OCI-LY3 (cell line): Measurements from ENCODE around the gene TNRC18.
"Not testable (repeated sequence)": the region's sequence is repeated elsewhere in the genome, so short reads cannot be mapped to it uniquely, and the experiment has no call there.

ENCODE experiments used
- H2AFZ ChIP-seq: fragments of 200-600, 300-600 bp; shearing (Covaris generic); 2 replicates; pipeline ENCODE4 v1.6.0; 2014; ENCODE audit warnings: antibody characterized with exemption, low read depth, low read length
- H3K27ac ChIP-seq: fragments of 200-600, 300-600 bp; sonication (generic); 2 replicates; pipeline ENCODE4 v1.5.1; 2014; ENCODE audit warnings: mild to moderate bottlenecking, low read length, moderate library complexity, mixed read lengths
- H3K27me3 ChIP-seq: fragments of 200-600, 300-600 bp; sonication (generic); 2 replicates; pipeline ENCODE4 v1.6.1; 2014; ENCODE audit warnings: low read depth, low read length, mixed read lengths
- H3K36me3 ChIP-seq: fragments of 200-600, 300-600 bp; sonication (generic); replicated peaks from 2 replicates; pipeline ENCODE3; 2014; ENCODE audit warnings: low read depth, low read length, mixed read lengths
- H3K4me1 ChIP-seq: fragments of 300-600, 200-600 bp; sonication (generic); 2 replicates; pipeline ENCODE4 v1.6.1; 2014; ENCODE audit warnings: low read length, mixed read lengths
- H3K4me2 ChIP-seq: fragments of 200-600, 300-600 bp; sonication (generic); 2 replicates; pipeline ENCODE4 v1.6.1; 2014; ENCODE audit warnings: low read length, mixed read lengths
- H3K4me3 ChIP-seq: fragments of 300-600, 200-600 bp; sonication (generic); 2 replicates; pipeline ENCODE4 v1.5.1; 2014; ENCODE audit warnings: antibody characterized with exemption, mild to moderate bottlenecking, low read length, moderate library complexity
- H3K79me2 ChIP-seq: fragments of 300-600, 200-600 bp; shearing (Covaris generic); 2 replicates; pipeline ENCODE4 v1.6.1; 2014; ENCODE audit warnings: mild to moderate bottlenecking, low read length, mixed read lengths
- H3K9ac ChIP-seq: fragments of 300-600, 200-600 bp; shearing (Covaris generic); 2 replicates; pipeline ENCODE4 v1.6.0; 2014; ENCODE audit warnings: mild to moderate bottlenecking, low read length, moderate library complexity
- H3K9me3 ChIP-seq: fragments of 200-600, 300-600 bp; shearing (Covaris generic); 2 replicates; pipeline ENCODE4 v1.6.1; 2014; ENCODE audit warnings: low read length, mixed read lengths; ENCODE audit not compliant: insufficient read depth
- H4K20me1 ChIP-seq: fragments of 200-600, 300-600 bp; sonication (generic); 2 replicates; pipeline ENCODE4 v1.6.1; 2016; ENCODE audit warnings: low read length, mixed read lengths; ENCODE audit not compliant: insufficient read depth
- CTCF ChIP-seq: fragments of 200-600, 300-600 bp; sonication (generic); IDR thresholded peaks from 2 replicates; pipeline ENCODE4 v1.5.1; 2014; ENCODE audit warnings: antibody characterized with exemption, low read length, low read depth
- EZH2phosphoT487 ChIP-seq: fragments of 200-600 bp; shearing (Covaris generic); IDR thresholded peaks from 2 replicates; pipeline ENCODE4 v1.6.1; 2018; ENCODE audit warnings: antibody characterized with exemption, mixed run types, low read depth

TNRC18 gene

GRCh38 chr7:5274441-5274840 is 149.2 kb downstream of the TNRC18 start:
- H3K9ac ChIP-seq = no peak overlapping the region
- TF ChIP-seq CTCF (no peak), EZH2phosphoT487 (no peak)

GRCh38 chr7:5273831-5274405 is 149.7 kb downstream of the TNRC18 start:
- H3K79me2 ChIP-seq, H4K20me1 ChIP-seq, H2AFZ ChIP-seq, H3K4me1 ChIP-seq, H3K9me3 ChIP-seq, H3K4me3 ChIP-seq, H3K36me3 ChIP-seq, H3K9ac ChIP-seq, H3K27me3 ChIP-seq, H3K4me2 ChIP-seq, H3K27ac ChIP-seq: not testable (repeated sequence)

More at GRCh38 chr7:5274441-5274840, 149.2 kb downstream of the TNRC18 start:
- no peaks in the 10 kb centered on the region for H3K27me3 ChIP-seq
- no peak overlapping the region for H3K4me2 ChIP-seq
- no peaks in the 10 kb centered on the region for H4K20me1 ChIP-seq
- no peaks in the 10 kb centered on the region for H3K36me3 ChIP-seq
- H3K79me2 ChIP-seq = no peaks in the 10 kb centered on the region
- H3K27ac ChIP-seq = no peak overlapping the region
- H2AFZ ChIP-seq = no peak overlapping the region
- no peak overlapping the region for H3K4me3 ChIP-seq
- no peaks in the 10 kb centered on the region for H3K4me1 ChIP-seq
- no peaks in the 10 kb centered on the region for H3K9me3 ChIP-seq

- TF ChIP-seq EZH2phosphoT487 = no peak
- no peak for TF ChIP-seq CTCF
- H2AFZ ChIP-seq = no peak overlapping the region
- H3K9ac ChIP-seq = no peak overlapping the region
- no peak overlapping the region for H3K27ac ChIP-seq
- H3K79me2 ChIP-seq = no peaks in the 10 kb centered on the region
- no peaks in the 10 kb centered on the region for H3K9me3 ChIP-seq
- no peaks in the 10 kb centered on the region for H3K27me3 ChIP-seq
- H3K4me3 ChIP-seq = no peak overlapping the region
- H3K36me3 ChIP-seq = no peaks in the 10 kb centered on the region
- H3K4me2 ChIP-seq = no peak overlapping the region
- H4K20me1 ChIP-seq = no peaks in the 10 kb centered on the region
- H3K4me1 ChIP-seq = no peaks in the 10 kb centered on the region
Measured at GRCh38 chr7:5270788-5271187, 152.8 kb downstream of the TNRC18 start.

- not testable (repeated sequence) for H3K4me3 ChIP-seq, H3K27me3 ChIP-seq, H3K9ac ChIP-seq, H3K79me2 ChIP-seq, H3K4me2 ChIP-seq, H4K20me1 ChIP-seq, H3K4me1 ChIP-seq, H3K9me3 ChIP-seq, H3K36me3 ChIP-seq, H3K27ac ChIP-seq, H2AFZ ChIP-seq
Measured at GRCh38 chr7:5269992-5270657, 153.5 kb downstream of the TNRC18 start.

- H3K9ac ChIP-seq, H3K27me3 ChIP-seq, H3K9me3 ChIP-seq, H2AFZ ChIP-seq, H3K36me3 ChIP-seq, H3K79me2 ChIP-seq, H3K4me1 ChIP-seq, H4K20me1 ChIP-seq, H3K4me2 ChIP-seq, H3K27ac ChIP-seq, H3K4me3 ChIP-seq: not testable (repeated sequence)
Measured at GRCh38 chr7:5267829-5268228, 155.8 kb downstream of the TNRC18 start.
